Measurements from ENCODE around the gene NUP210. TPM values are rescaled to one million over a fixed set of nuclear protein-coding genes. Genes with fewer than 3 reads are reported as not detected.

Gene NUP210
- total RNA-seq, 1 experiment from 2014 or later = 64.0 TPM

DNA sequence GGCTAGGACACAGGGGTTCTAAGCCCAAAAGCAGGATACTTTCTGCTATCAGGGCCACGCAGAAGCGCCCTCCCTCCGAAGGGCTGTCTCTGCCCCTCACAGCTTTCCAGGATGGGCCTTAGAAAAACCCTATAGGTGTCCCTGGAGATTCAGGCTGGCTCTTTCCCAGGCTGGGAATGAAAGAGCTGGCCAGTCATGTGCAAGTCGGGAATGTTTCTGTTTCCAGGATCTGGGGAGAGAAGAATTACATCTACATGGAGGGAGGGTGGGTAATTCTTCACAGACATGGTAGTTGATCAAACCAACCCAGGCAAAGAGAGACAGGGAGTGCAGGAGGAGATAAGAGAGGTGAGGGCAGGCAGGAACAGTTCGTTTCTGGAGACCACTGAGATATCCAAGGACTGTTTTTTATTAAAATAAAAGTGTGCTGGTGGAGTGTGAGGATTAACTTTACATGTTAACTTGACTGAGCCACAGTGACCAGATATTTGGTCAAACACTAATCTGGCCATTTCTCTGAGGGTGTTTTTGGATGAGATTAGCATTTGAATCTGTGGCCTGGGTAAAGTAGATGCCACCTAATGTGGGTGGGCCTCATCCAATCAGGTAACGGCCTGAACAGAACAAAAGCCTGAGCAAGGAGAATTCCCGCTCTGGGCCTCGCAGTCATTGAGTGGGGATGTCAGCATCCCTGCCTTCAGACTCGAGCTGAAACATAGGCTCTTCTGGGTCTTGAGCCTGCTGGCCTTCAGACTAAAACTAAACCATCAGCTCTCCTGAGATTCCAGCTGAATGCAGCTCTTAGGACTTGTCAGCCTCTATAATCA, 15.3 kb downstream of the NUP210 start:
- peaks cover 7% of the 10 kb centered on the region for H3K4me1 ChIP-seq (ENCODE audit: insufficient read depth, low read length)
- H4K20me1 ChIP-seq (ENCODE audit: low read length) = no peaks in the 10 kb centered on the region
- H3K9ac ChIP-seq (ENCODE audit: low read length) = no peak overlapping the region
- H2AFZ ChIP-seq (ENCODE audit: low read length) = no peak overlapping the region
- no peaks in the 10 kb centered on the region for H3K27me3 ChIP-seq (ENCODE audit: low read length)
- intact Hi-C loops (cut with micrococcal nuclease) = no loop called here
- no peak overlapping the region for H3K4me2 ChIP-seq (ENCODE audit: low read length)
- no peaks in the 10 kb centered on the region for H3F3A ChIP-seq (ENCODE audit: low read length, unreplicated experiment)
- BruUV-seq (replicated peaks) = no TSS peak
- ATAC-seq = no peak
- TF ChIP-seq, protein P1, sequence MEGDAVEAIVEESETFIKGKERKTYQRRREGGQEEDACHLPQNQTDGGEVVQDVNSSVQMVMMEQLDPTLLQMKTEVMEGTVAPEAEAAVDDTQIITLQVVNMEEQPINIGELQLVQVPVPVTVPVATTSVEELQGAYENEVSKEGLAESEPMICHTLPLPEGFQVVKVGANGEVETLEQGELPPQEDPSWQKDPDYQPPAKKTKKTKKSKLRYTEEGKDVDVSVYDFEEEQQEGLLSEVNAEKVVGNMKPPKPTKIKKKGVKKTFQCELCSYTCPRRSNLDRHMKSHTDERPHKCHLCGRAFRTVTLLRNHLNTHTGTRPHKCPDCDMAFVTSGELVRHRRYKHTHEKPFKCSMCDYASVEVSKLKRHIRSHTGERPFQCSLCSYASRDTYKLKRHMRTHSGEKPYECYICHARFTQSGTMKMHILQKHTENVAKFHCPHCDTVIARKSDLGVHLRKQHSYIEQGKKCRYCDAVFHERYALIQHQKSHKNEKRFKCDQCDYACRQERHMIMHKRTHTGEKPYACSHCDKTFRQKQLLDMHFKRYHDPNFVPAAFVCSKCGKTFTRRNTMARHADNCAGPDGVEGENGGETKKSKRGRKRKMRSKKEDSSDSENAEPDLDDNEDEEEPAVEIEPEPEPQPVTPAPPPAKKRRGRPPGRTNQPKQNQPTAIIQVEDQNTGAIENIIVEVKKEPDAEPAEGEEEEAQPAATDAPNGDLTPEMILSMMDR (conservative IDR thresholded peaks at IDR 0.05; ENCODE audit: low read depth, low read length) = no peak
- no peak for TF ChIP-seq EZH2phosphoT487 (IDR thresholded peaks at IDR 0.05; ENCODE audit: borderline replicate concordance, low read length)
- no peak for TF ChIP-seq EZH2 (IDR thresholded peaks at IDR 0.05; ENCODE audit: low read length, unreplicated experiment)
- no peaks in the 10 kb centered on the region for H3K9me2 ChIP-seq (replicated peaks; ENCODE audit: low read length)
- peaks cover 17% of the 10 kb centered on the region for H3K36me3 ChIP-seq (ENCODE audit: low read depth, low read length)
- H3K9me3 ChIP-seq (ENCODE audit: low read length) = 0 out of 2 replicates have a peak, but pooled peaks cover 6% of the 10 kb centered on the region
- peaks cover 76% of the 10 kb centered on the region for H3K79me2 ChIP-seq (ENCODE audit: low read length)
- no peak for DNase-seq
- H3K27ac ChIP-seq (ENCODE audit: low read length) = no peak overlapping the region
- H3K4me3 ChIP-seq (ENCODE audit: low read length) = no peak overlapping the region
- ChIA-PET CTCF (interaction anchor here (1.7 kb wide), 1 partner anchor 48 kb away, joined by 5 read pairs; no protein-coding TSS in a partner anchor), POLR2A (ENCODE audit: unreplicated experiment) (interaction anchor here (0.6 kb wide), 1 partner anchor 27 kb away, joined by 4 read pairs; no protein-coding TSS in a partner anchor)

DNA sequence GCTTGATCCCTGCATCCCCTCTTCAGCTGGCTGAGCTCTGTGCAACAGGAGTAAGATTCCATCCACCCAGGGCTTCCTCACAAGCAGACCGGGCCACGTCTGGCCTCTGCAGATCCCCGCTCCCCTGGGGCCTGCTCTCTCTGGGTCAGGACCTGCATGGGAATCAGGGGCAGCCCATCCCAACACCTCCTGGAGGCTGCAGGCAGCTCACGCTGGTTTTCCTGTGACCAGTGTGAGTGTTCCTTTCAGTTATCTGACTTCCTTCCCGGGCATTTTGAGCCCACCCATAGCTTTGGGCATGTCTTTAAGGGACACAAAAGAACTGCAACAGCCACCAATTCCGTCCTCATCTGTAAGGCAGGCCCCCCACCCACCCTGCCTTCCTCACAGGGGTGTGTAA, 16.3 kb downstream of the NUP210 start:
- no peak for ATAC-seq
- H3K9ac ChIP-seq (ENCODE audit: low read length) = no peak overlapping the region
- TF ChIP-seq EZH2phosphoT487 (IDR thresholded peaks at IDR 0.05; ENCODE audit: borderline replicate concordance, low read length) = no peak
- TF ChIP-seq, protein P1 (conservative IDR thresholded peaks at IDR 0.05; ENCODE audit: low read depth, low read length) = no peak
- TF ChIP-seq EZH2 (IDR thresholded peaks at IDR 0.05; ENCODE audit: low read length, unreplicated experiment) = no peak

More for the DNA sequence above, 16.3 kb downstream of the NUP210 start:
- no peak overlapping the region for H2AFZ ChIP-seq (ENCODE audit: low read length)
- H3K27ac ChIP-seq (ENCODE audit: low read length) = no peak overlapping the region
- no peaks in the 10 kb centered on the region for H3K9me2 ChIP-seq (replicated peaks; ENCODE audit: low read length)
- peaks cover 10% of the 10 kb centered on the region for H3K36me3 ChIP-seq (ENCODE audit: low read depth, low read length)
- intact Hi-C loops (cut with micrococcal nuclease) = no loop called here
- ChIA-PET POLR2A (ENCODE audit: unreplicated experiment) (no interaction called here), CTCF (no interaction called here)
- no peaks in the 10 kb centered on the region for H4K20me1 ChIP-seq (ENCODE audit: low read length)
- no peaks in the 10 kb centered on the region for H3F3A ChIP-seq (ENCODE audit: low read length, unreplicated experiment)
- H3K4me3 ChIP-seq (ENCODE audit: low read length) = no peak overlapping the region
- H3K79me2 ChIP-seq (ENCODE audit: low read length) = peaks cover 70% of the 10 kb centered on the region
- no peaks in the 10 kb centered on the region for H3K27me3 ChIP-seq (ENCODE audit: low read length)
- peaks cover 7% of the 10 kb centered on the region for H3K4me1 ChIP-seq (ENCODE audit: insufficient read depth, low read length)
- no peak for DNase-seq
- no TSS peak for BruUV-seq (replicated peaks)
- H3K4me2 ChIP-seq (ENCODE audit: low read length) = no peak overlapping the region
- 0 out of 2 replicates have a peak, but pooled peaks cover 6% of the 10 kb centered on the region for H3K9me3 ChIP-seq (ENCODE audit: low read length)
